ENCODE results near the gene SPANXA1.
"Not testable (repeated sequence)": the region's sequence is repeated elsewhere in the genome, so short reads cannot be mapped to it uniquely, and the experiment has no call there.

Gene SPANXA1, protein sequence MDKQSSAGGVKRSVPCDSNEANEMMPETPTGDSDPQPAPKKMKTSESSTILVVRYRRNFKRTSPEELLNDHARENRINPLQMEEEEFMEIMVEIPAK

DNA sequence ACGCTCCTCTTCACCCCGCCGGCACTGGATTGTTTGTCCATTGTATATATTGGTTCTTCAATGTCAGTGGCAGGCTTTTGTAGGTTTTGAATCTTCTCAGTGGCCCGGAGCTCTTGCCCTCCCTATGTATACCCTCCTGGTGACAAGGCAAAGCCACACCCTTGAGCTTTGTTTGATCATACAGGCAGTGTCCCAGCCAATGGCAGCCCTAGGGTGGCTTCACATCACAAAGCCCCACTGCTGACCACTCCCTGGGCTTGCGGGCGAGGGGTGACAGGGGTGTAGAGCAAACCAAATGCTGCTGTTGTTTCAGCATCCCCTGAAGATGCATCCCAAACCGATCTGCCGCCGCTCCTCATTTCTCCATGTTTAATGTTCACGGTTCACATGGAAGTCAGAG, at the start of gene SPANXA1:
SPANXA1 (minus strand) TSS at position 101 of the 400 bp plus-strand sequence; CDS start at position 41, 60 bp downstream.
- ATAC-seq: not testable (repeated sequence)

GRCh38 chrX:141632124-141632523, 47.6 kb upstream of the SPANXA1 start:
- TF ChIP-seq, protein P1, sequence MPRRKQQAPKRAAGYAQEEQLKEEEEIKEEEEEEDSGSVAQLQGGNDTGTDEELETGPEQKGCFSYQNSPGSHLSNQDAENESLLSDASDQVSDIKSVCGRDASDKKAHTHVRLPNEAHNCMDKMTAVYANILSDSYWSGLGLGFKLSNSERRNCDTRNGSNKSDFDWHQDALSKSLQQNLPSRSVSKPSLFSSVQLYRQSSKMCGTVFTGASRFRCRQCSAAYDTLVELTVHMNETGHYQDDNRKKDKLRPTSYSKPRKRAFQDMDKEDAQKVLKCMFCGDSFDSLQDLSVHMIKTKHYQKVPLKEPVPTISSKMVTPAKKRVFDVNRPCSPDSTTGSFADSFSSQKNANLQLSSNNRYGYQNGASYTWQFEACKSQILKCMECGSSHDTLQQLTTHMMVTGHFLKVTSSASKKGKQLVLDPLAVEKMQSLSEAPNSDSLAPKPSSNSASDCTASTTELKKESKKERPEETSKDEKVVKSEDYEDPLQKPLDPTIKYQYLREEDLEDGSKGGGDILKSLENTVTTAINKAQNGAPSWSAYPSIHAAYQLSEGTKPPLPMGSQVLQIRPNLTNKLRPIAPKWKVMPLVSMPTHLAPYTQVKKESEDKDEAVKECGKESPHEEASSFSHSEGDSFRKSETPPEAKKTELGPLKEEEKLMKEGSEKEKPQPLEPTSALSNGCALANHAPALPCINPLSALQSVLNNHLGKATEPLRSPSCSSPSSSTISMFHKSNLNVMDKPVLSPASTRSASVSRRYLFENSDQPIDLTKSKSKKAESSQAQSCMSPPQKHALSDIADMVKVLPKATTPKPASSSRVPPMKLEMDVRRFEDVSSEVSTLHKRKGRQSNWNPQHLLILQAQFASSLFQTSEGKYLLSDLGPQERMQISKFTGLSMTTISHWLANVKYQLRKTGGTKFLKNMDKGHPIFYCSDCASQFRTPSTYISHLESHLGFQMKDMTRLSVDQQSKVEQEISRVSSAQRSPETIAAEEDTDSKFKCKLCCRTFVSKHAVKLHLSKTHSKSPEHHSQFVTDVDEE (CRISPR knock-in tag; IDR thresholded peaks at IDR 0.05): no peak
- TF ChIP-seq ESRRG (CRISPR knock-in tag; IDR thresholded peaks at IDR 0.05) (no peak), ZC3H10 (CRISPR knock-in tag; IDR thresholded peaks at IDR 0.05) (no peak), POU6F1 (CRISPR knock-in tag; IDR thresholded peaks at IDR 0.05; ENCODE audit: borderline replicate concordance, low read depth) (no peak), CSRNP3 (CRISPR knock-in tag; IDR thresholded peaks at IDR 0.05) (no peak), ZFP3 (CRISPR knock-in tag; IDR thresholded peaks at IDR 0.05) (no peak), OSR1 (CRISPR knock-in tag; IDR thresholded peaks at IDR 0.05) (no peak), CREB5 (CRISPR knock-in tag; IDR thresholded peaks at IDR 0.05; ENCODE audit: low read depth) (no peak), SNAI2 (CRISPR knock-in tag; IDR thresholded peaks at IDR 0.05) (no peak), BACH2 (CRISPR knock-in tag; IDR thresholded peaks at IDR 0.05; ENCODE audit: borderline replicate concordance) (no peak), GLIS3 (CRISPR knock-in tag; IDR thresholded peaks at IDR 0.05) (no peak), ISL1 (CRISPR knock-in tag; IDR thresholded peaks at IDR 0.05) (no peak), ZNF8 (CRISPR knock-in tag; IDR thresholded peaks at IDR 0.05) (no peak), TOX (CRISPR knock-in tag; IDR thresholded peaks at IDR 0.05; ENCODE audit: borderline replicate concordance) (no peak), PATZ1 (CRISPR knock-in tag; IDR thresholded peaks at IDR 0.05; ENCODE audit: borderline replicate concordance) (no peak), ZFP30 (CRISPR knock-in tag; IDR thresholded peaks at IDR 0.05) (no peak), RARB (CRISPR knock-in tag; IDR thresholded peaks at IDR 0.05) (no peak)
- ATAC-seq: no peak

GRCh38 chrX:141619336-141619735, 34.8 kb upstream of the SPANXA1 start:
- TF ChIP-seq ZC3H10 (CRISPR knock-in tag; IDR thresholded peaks at IDR 0.05): no peak
- ATAC-seq: no peak

DNA sequence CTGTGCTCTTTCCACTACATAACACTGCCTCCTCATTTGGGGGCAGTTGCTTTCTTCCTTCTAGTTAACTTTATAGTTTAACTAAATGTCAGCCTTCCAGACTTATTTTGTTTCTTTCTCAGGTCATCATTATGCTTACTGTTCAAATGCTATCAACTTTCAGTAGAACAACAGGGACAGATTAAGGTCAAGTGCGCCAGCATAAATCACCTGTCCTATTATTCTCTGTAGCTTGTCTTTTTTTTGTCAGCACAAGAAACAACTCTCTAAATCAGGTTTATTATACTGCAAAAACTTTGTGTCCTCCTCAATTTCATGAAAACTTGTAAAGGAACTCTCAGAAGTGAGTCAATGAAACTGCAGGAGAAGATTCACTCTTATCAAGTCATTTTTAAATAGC, 24.6 kb upstream of the SPANXA1 start:
- no peak for ATAC-seq
- TF ChIP-seq ZNF70 (CRISPR knock-in tag; IDR thresholded peaks at IDR 0.05): no peak
- TF ChIP-seq TOX (CRISPR knock-in tag; IDR thresholded peaks at IDR 0.05; ENCODE audit: borderline replicate concordance): no peak
- no peak for TF ChIP-seq PPARA (CRISPR knock-in tag; IDR thresholded peaks at IDR 0.05; ENCODE audit: borderline replicate concordance)
- TF ChIP-seq BACH2 (CRISPR knock-in tag; IDR thresholded peaks at IDR 0.05; ENCODE audit: borderline replicate concordance): no peak
- TF ChIP-seq, protein P1 (CRISPR knock-in tag; IDR thresholded peaks at IDR 0.05): no peak
- no peak for TF ChIP-seq OSR1 (CRISPR knock-in tag; IDR thresholded peaks at IDR 0.05)
- no peak for TF ChIP-seq ESRRG (CRISPR knock-in tag; IDR thresholded peaks at IDR 0.05)
- no peak for TF ChIP-seq CSDC2 (CRISPR knock-in tag; IDR thresholded peaks at IDR 0.05)
- no peak for TF ChIP-seq SNAI2 (CRISPR knock-in tag; IDR thresholded peaks at IDR 0.05)
- no peak for TF ChIP-seq CSRNP3 (CRISPR knock-in tag; IDR thresholded peaks at IDR 0.05)
- TF ChIP-seq ZNF8 (CRISPR knock-in tag; IDR thresholded peaks at IDR 0.05): no peak
- TF ChIP-seq GLIS3 (CRISPR knock-in tag; IDR thresholded peaks at IDR 0.05): no peak
- no peak for TF ChIP-seq ARNTL (CRISPR knock-in tag; IDR thresholded peaks at IDR 0.05; ENCODE audit: borderline replicate concordance, low read depth)
